GM12873 (cell line): ENCODE measurements around the gene FBXO44.

ENCODE experiments used
- TF ChIP-seq, protein P1 (sequence below): IDR thresholded peaks from 2 replicates; pipeline ENCODE4 v1.5.1; 2012; ENCODE audit warnings: low read depth, mild to moderate bottlenecking, moderate library complexity, low read length, control low read depth; ENCODE audit not compliant: insufficient read depth; ENCODE audit errors: missing control alignments

FBXO44 gene

DNA sequence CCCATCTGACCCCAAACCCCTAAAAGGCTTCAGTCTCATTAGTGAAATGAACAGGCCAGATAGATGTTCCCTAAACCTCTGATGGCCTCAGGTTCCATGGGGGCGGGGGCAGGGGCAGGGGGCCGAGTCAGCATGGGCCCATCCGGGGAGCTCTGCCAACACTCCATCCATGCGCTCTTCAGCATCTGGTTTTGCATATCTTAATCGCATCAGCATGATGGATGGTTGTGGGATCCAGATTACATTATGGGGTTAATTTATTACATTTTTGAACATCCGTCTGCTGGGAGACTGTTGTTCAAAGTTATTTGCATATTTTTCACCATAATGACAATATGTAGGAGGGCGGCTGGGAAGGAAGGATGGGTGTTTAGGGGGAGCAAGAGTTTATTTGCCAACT lies 29.4 kb downstream of the FBXO44 start:
- TF ChIP-seq, protein P1, sequence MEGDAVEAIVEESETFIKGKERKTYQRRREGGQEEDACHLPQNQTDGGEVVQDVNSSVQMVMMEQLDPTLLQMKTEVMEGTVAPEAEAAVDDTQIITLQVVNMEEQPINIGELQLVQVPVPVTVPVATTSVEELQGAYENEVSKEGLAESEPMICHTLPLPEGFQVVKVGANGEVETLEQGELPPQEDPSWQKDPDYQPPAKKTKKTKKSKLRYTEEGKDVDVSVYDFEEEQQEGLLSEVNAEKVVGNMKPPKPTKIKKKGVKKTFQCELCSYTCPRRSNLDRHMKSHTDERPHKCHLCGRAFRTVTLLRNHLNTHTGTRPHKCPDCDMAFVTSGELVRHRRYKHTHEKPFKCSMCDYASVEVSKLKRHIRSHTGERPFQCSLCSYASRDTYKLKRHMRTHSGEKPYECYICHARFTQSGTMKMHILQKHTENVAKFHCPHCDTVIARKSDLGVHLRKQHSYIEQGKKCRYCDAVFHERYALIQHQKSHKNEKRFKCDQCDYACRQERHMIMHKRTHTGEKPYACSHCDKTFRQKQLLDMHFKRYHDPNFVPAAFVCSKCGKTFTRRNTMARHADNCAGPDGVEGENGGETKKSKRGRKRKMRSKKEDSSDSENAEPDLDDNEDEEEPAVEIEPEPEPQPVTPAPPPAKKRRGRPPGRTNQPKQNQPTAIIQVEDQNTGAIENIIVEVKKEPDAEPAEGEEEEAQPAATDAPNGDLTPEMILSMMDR = no peak

DNA sequence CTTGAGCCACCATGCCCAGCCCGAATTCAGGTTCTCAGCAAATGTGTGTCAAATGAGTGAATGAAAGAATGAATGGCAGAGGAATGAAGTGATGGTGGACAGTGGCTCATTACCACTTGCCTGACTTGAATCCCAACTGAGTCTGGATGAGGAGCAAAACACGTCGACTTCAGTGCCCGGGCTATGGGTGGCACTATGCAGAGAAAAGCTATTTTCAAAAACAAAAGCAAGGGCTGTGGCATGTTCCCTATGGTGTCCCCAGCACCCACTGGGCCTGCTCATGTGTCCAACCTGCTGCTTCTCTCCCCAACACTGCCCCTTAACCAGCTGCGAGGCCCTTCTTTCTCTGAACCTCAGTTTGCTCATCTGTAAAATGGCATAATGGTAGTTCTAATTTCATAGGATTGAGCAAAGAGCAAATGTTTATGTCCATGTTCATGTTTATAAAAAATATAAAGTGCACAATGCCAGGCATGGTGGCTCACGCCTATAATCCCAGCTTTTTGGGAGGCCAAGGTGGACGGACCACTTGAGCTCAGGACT lies 30.6 kb downstream of the FBXO44 start:
- TF ChIP-seq, protein P1 = no peak

DNA sequence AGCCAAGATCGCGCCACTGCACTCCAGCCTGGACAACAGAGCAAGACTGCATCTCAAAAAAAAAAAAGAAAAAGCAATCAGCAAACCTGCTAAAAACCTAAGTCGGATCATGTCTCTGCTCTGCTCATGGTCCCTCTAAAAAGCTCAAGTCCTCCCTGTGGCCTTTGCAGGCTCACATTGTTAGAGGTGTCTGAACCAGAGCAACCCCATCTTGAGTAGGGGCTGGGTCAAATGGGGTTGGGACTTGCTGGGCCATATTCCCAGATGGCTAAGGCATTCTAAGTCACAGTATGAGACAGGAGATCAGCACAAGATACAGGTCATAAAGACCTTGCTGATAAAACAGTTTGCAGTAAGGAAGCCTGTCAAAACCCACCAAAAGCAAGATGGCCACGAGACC lies 33.8 kb downstream of the FBXO44 start:
- TF ChIP-seq, protein P1 = no peak

DNA sequence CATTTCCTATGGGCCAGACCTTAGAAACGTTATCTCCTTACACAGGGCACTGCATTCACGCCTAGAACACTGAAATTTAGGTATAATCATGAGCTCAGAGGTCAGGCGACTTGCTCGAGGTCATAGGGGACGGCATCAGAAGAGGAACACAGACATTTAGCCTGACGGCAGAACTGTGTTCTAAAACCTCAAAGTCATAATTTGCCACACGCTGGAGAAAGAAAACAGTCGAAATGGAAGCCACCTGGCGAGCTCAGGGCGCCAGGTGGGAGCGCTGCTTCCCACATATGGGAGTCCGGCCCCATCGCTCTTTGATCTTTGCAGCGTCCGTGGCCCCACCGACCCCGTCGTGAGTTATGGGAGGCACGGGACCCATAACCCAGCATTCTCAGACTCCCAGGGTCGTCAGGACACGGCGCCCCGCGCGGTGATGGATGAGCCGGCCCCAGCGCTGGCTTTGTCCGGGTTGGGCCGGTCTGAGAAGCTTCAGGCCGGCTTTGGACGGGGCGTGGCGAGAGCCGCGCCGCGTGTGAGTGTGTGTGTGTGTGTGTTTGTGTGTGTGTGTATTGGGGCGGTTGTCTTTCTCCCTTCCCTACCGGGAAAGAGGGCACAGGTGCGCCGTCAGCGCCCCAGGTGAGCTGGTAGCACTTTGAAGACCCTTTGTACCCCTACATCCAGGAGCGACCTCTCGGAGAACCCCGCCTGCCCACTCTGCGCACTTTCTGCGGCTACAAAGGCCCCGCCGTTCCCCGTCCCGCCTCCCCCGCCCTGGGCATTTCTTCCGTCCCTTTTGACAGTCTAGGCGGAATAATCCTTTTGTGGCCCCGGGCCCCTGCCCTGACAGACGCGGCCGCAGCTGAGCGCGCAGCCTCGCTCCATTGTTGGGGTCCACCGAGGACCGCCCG lies 36.0 kb downstream of the FBXO44 start:
- TF ChIP-seq, protein P1 = no peak

DNA sequence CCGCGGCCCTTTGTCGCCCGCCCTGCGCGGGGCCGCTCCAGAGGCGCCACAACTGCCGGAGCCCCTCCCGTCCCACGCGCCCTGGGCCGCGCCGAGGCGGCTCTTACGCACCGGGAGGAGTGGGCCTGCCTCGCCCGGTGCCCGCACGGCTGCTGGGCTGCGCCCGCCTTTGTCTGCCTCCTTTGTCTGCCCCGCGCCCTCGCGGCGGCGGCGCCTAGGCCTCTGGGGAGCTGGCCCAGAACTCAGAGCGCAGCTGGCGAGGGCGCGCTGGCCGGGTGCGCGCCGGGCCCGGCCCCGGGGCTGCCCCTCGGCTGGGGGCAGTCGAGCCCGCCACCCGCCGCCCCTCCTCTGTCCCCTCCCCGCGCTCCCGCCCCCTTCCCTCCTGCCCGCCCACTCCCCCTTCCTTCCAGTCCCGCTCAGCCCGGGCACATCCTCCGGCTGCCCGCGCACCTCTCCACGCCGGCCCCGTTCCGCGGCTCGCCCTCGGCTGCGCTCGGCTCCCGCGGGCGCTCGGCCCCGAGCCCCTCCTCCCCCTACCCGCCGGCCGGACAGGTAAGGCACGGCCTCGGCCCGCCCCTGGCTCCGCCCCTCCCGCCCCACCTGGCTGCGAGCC lies 36.7 kb downstream of the FBXO44 start, which contains the start of gene DRAXIN:
TSS of gene DRAXIN (plus strand) at position 409 of the 613 bp plus-strand sequence. CDS start 14,549 bp downstream, outside the sequence.
- TF ChIP-seq, protein P1 = no peak

DNA sequence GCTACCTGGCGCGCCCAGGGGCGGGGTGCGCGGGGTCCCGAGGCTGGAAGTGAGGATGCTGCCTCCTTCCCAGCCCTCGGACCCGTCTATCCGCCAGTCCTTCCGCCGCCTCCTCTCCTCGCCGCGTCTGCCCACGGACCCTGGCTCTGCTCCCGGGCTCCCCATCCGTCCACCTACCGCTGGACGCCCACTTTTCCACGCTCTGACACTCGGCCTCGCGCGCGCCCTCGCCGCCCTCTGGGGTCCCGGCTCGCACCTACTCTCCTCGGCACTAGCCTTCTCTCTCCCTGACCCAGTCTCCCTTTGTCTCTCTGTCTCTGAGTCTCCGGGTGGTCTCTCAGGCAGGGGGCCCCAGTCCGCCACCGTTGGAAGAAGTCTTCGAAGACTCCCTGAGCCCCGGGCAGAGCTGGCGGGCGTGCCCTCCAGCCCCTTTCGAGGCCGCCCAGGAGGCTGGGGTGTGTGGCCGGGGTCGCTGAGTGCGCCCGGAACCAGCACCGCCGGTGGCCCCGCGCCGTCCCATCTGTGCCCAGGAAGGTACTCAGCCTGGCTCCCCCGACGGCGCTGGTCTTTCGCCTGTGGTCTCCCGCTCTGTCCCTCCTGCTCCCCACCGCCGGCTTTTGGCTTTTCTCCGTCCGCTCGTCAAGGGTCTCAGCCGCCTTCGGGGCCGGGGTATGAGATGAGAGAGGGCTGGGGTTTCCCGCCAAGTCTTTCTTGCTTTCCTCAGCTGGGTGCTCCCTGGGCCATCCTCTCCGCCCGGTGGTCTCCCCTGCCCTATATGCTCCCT lies 37.4 kb downstream of the FBXO44 start:
- TF ChIP-seq, protein P1 = no peak

DNA sequence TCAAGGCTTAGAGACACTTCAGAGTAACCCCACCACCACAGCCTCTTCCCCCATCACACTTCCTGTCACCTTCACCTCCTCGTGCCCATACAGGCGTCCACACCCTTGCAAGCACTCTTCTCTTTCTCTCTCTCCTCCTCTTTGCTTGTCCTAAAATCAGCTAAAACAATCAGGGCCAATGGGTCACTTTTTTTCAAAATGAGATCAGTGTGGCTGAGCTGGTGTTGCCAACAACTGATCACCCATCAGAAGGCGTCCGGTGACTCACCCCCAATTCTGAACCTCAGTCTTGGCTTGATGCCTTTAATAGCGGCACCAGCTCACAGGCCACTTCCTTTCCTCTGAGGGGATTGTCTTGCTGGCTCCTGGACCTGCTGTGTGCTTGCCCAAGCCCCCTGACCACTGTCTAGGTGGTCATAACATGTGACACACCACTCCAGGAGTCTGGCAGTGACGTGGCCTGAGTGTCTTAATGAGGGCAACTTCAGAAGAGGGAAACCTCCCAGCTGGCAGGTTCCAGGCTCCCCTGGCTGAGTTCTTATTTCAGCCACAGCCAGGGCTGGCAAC lies 38.4 kb downstream of the FBXO44 start:
- TF ChIP-seq, protein P1 = no peak
